NB4 (cell line): ENCODE results near the gene TAF11L4.
"Not testable (repeated sequence)": the region's sequence is repeated elsewhere in the genome, so short reads cannot be mapped to it uniquely, and the experiment has no call there.

Experiments
- DNase-seq: peaks from one replicate; pipeline ENCODE4 v3.0.0; 2010; ENCODE audit warnings: low read depth
- H3K4me3 ChIP-seq: one replicate; pipeline ENCODE4 v1.5.1; 2011; ENCODE audit warnings: mild to moderate bottlenecking, low read depth, low read length, moderate library complexity
- CTCF ChIP-seq: IDR thresholded peaks from one replicate; pipeline ENCODE4 v1.5.1; 2012; ENCODE audit warnings: low read depth, low read length
- MAX ChIP-seq: IDR thresholded peaks from 2 replicates; pipeline ENCODE4 v1.6.1; 2011; ENCODE audit warnings: low read depth, low read length
- MYC ChIP-seq: IDR thresholded peaks from 2 replicates; pipeline ENCODE4 v1.6.1; 2011; ENCODE audit warnings: low read depth, low read length
- POLR2A ChIP-seq: IDR thresholded peaks from 2 replicates; pipeline ENCODE4 v1.6.1; 2011; ENCODE audit warnings: mild to moderate bottlenecking; ENCODE audit not compliant: insufficient read length; ENCODE audit errors: extremely low read depth

Gene TAF11L4

GRCh38 chr5:17492770-17493169 is 28.8 kb upstream of the TAF11L4 start:
- no peak for DNase-seq
- H3K4me3 ChIP-seq, result no peak overlapping the region
- TF ChIP-seq CTCF, result no peak
- no peak for TF ChIP-seq MAX
- TF ChIP-seq POLR2A, result no peak
- no peak for TF ChIP-seq MYC

- no peak for DNase-seq
- H3K4me3 ChIP-seq, result no peak overlapping the region
- TF ChIP-seq MYC (no peak), CTCF (no peak), MAX (no peak)
Measured at GRCh38 chr5:17497446-17497845, 24.2 kb upstream of the TAF11L4 start.

GRCh38 chr5:17497931-17498330 is 23.7 kb upstream of the TAF11L4 start, which contains the start of gene TAF11L2:
TSS of gene TAF11L2 (plus strand) at chr5:17498231.
- H3K4me3 ChIP-seq, DNase-seq: not testable (repeated sequence)

GRCh38 chr5:17511775-17512325 is 9.8 kb upstream of the TAF11L4 start:
- no peak for TF ChIP-seq MAX
- TF ChIP-seq CTCF, result no peak
- TF ChIP-seq MYC, result no peak
- TF ChIP-seq POLR2A, result no peak
- DNase-seq, result no peak
- H3K4me3 ChIP-seq, result no peak overlapping the region

GRCh38 chr5:17517526-17517925 is 4.1 kb upstream of the TAF11L4 start:
- H3K4me3 ChIP-seq, DNase-seq: not testable (repeated sequence)

GRCh38 chr5:17518067-17518466 is 3.5 kb upstream of the TAF11L4 start, which contains the start of gene TAF11L3:
TSS of gene TAF11L3 (plus strand) at chr5:17518367.
- H3K4me3 ChIP-seq, DNase-seq: not testable (repeated sequence)

GRCh38 chr5:17519508-17519907 is 2.1 kb upstream of the TAF11L4 start:
- not testable (repeated sequence) for H3K4me3 ChIP-seq, DNase-seq

- DNase-seq, result not testable (repeated sequence)
Measured at GRCh38 chr5:17524935-17525334, 3.3 kb downstream of the TAF11L4 start, which contains the start of gene TAF11L5. TSS of gene TAF11L5 (plus strand) at chr5:17525235.

GRCh38 chr5:17526504-17526903 is 4.9 kb downstream of the TAF11L4 start:
- peak; percentile 19 for DNase-seq
- H3K4me3 ChIP-seq, result not testable (repeated sequence)

More at GRCh38 chr5:17524935-17525334, 3.3 kb downstream of the TAF11L4 start, which contains the start of gene TAF11L5:
- not testable (repeated sequence) for H3K4me3 ChIP-seq

GRCh38 chr5:17528369-17528768 is 6.8 kb downstream of the TAF11L4 start, which contains the start of gene TAF11L6:
TSS of gene TAF11L6 (plus strand) at chr5:17528669.
- not testable (repeated sequence) for H3K4me3 ChIP-seq, DNase-seq
